GM18517 (cell line): ENCODE results near the gene ETV6.
"Not testable (repeated sequence)": the region's sequence is repeated elsewhere in the genome, so short reads cannot be mapped to it uniquely, and the experiment has no call there.

Experiments
- ATAC-seq: cut with Tn5 transposase; IDR thresholded peaks from one replicate; pipeline ENCODE4 v1.9.1; 2021; ENCODE audit warnings: mild to moderate bottlenecking, moderate library complexity; ENCODE audit not compliant: unreplicated experiment

The ETV6 gene

GRCh38 chr12:11897923-11898322 lies 248.4 kb downstream of the ETV6 start:
- no peak for ATAC-seq

GRCh38 chr12:11901701-11902524 lies 252.4 kb downstream of the ETV6 start:
- ATAC-seq = no peak

- no peak for ATAC-seq
Observed at GRCh38 chr12:11902525-11902875, 253.0 kb downstream of the ETV6 start.

GRCh38 chr12:11904124-11904523 lies 254.7 kb downstream of the ETV6 start:
- ATAC-seq = no peak

GRCh38 chr12:11905534-11905933 lies 256.1 kb downstream of the ETV6 start:
- no peak for ATAC-seq

GRCh38 chr12:11906286-11906935 lies 256.9 kb downstream of the ETV6 start:
- ATAC-seq = no peak

GRCh38 chr12:11907625-11908024 lies 258.2 kb downstream of the ETV6 start:
- no peak for ATAC-seq

GRCh38 chr12:11909406-11909805 lies 259.9 kb downstream of the ETV6 start:
- ATAC-seq = not testable (repeated sequence)

GRCh38 chr12:11916113-11916512 lies 266.6 kb downstream of the ETV6 start:
- ATAC-seq = no peak

- ATAC-seq = no peak
Observed at GRCh38 chr12:11916771-11917170, 267.3 kb downstream of the ETV6 start.

- ATAC-seq = no peak
Observed at GRCh38 chr12:11917501-11917900, 268.0 kb downstream of the ETV6 start.

GRCh38 chr12:11920231-11920630 lies 270.8 kb downstream of the ETV6 start:
- no peak for ATAC-seq

GRCh38 chr12:11922361-11922760 lies 272.9 kb downstream of the ETV6 start:
- no peak for ATAC-seq

GRCh38 chr12:11923067-11923466 lies 273.6 kb downstream of the ETV6 start:
- no peak for ATAC-seq

GRCh38 chr12:11927286-11927935 lies 277.9 kb downstream of the ETV6 start:
- no peak for ATAC-seq

GRCh38 chr12:11929714-11930113 lies 280.2 kb downstream of the ETV6 start:
- no peak for ATAC-seq

- no peak for ATAC-seq
Observed at GRCh38 chr12:11939223-11939622, 289.7 kb downstream of the ETV6 start.

- no peak for ATAC-seq
Observed at GRCh38 chr12:11941606-11942337, 292.3 kb downstream of the ETV6 start.

GRCh38 chr12:11943919-11944700 lies 294.6 kb downstream of the ETV6 start:
- ATAC-seq = no peak
